ENCODE measurements around the gene MYO5C.

Gene MYO5C

GRCh38 chr15:52150043-52150825 lies 145.4 kb downstream of the MYO5C start:
- TF ChIP-seq CTCF (IDR thresholded peaks at IDR 0.05; ENCODE audit: extremely low read depth, insufficient read depth, missing control alignments): no peak
- DNase-seq (ENCODE audit: low spot score): no peak
- in situ Hi-C loops (cut with MboI; ENCODE audit: low pct_unique_long_range_greater_than_20kb, low sequenced_read_pairs, unreplicated experiment): no loop called here

DNA sequence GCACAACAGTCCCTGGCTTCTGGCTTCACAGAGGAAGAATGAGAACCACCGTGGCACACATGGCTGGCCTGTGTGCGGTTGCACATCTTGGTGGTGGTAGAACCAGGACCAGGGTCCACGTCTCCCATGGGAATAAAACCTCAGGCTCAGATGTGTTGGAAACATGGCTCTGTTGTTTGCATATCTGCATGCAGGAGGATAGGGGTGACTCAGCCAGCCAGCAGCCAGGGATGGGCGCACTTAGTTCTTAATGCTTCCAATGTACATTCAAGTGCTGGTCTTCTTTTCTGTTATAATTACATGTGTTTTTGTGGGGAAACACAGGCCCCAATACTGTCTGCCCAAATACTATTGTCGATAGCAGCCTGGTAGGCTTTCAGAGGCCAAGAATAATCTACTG lies 147.2 kb downstream of the MYO5C start:
- TF ChIP-seq CTCF (IDR thresholded peaks at IDR 0.05; ENCODE audit: extremely low read depth, insufficient read depth, missing control alignments): no peak
- no peak for DNase-seq (ENCODE audit: low spot score)
- in situ Hi-C loops (cut with MboI; ENCODE audit: low pct_unique_long_range_greater_than_20kb, low sequenced_read_pairs, unreplicated experiment): no loop called here

DNA sequence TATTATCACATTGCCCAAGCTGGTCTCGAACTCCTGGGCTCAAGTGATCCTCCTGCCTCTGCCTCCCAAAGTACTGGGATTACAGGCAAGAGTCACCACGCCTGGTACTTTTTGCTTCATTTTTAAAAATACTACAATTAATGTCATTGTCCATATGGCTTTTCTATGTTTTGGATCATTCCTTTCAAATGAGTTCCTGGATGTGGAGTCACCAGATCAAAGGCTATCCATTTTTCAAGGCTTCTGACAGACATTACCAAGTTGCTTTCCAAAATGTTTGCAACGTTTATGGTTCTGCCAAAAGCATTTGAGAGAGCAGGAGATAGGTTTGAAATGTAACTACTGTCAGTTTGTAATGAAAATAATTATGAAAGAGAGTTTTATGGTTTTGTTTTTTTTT lies 148.8 kb downstream of the MYO5C start:
- in situ Hi-C loops (cut with MboI; ENCODE audit: low pct_unique_long_range_greater_than_20kb, low sequenced_read_pairs, unreplicated experiment): no loop called here
- no peak for TF ChIP-seq CTCF (IDR thresholded peaks at IDR 0.05; ENCODE audit: extremely low read depth, insufficient read depth, missing control alignments)
- no peak for DNase-seq (ENCODE audit: low spot score)

DNA sequence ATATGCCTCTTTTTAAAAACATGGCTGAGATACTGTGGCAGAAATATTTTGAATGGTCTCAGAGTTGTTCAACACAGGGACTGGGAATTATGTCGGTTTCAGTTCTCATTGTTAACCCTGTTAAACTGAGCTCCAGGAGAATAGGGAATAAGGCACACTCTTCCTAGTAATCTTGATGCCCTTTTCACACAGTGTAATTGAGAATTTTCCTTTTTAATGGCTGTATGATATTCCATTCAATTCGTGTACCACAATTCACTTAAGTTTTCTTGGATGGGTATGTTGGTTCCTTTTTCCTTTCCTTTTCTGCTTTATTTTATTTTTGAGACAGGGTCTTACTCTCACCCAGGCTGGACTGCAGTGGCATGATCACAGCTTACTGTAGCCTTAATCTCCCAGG lies 149.3 kb downstream of the MYO5C start:
- no peak for DNase-seq (ENCODE audit: low spot score)
- TF ChIP-seq CTCF (IDR thresholded peaks at IDR 0.05; ENCODE audit: extremely low read depth, insufficient read depth, missing control alignments): no peak
- in situ Hi-C loops (cut with MboI; ENCODE audit: low pct_unique_long_range_greater_than_20kb, low sequenced_read_pairs, unreplicated experiment): no loop called here

DNA sequence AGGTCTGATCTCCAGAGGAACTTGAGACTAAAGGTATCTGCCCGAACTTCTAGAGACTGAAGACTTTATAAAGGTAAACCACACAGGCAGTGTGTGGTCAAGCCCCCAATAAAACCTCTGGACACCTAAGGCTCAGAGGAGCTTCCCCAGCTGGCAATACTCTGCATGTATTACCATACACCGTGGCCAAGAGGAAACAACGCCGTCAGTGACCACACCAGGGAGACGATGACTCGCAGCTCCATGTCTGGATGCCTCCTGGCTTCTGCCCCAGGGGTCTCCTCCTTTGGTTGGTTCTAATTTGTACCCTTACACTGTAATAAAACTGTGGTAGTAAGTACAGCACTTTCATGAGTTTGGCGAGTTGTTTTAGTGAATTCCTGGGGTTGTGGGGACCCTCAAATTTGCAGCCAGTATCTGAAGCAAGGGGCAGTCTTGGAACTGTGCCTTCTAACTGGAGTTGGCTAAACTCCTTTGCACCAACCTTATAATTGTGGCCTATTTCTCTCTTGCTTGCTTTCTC lies 150.9 kb downstream of the MYO5C start:
- in situ Hi-C loops (cut with MboI; ENCODE audit: low pct_unique_long_range_greater_than_20kb, low sequenced_read_pairs, unreplicated experiment): no loop called here
- TF ChIP-seq CTCF (IDR thresholded peaks at IDR 0.05; ENCODE audit: extremely low read depth, insufficient read depth, missing control alignments): no peak
- DNase-seq (ENCODE audit: low spot score): no peak

DNA sequence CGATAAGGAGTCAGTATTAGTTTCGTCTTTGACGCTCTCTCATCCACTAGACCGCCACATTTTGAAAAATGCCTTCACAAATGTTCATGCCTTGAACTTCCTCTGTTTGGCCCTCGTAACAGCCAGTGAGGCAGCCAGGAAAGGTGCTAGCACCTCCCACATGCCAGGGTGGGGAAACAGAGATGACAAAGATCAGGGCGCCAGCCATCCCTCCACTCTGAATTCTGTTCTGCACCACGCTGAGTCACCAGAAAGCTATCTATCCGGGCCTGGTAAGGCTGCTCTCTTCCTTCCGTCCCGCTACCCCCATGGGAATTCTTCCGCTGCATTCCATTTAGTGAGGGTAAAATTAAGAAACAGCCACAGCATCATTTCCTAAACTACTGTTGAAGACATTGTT lies 151.7 kb downstream of the MYO5C start:
- no peak for DNase-seq (ENCODE audit: low spot score)
- TF ChIP-seq CTCF (IDR thresholded peaks at IDR 0.05; ENCODE audit: extremely low read depth, insufficient read depth, missing control alignments): no peak
- in situ Hi-C loops (cut with MboI; ENCODE audit: low pct_unique_long_range_greater_than_20kb, low sequenced_read_pairs, unreplicated experiment): no loop called here

Data from GM13977 (cell line).